ENCODE data around the gene OSBPL8. TPM values are rescaled to one million over a fixed set of nuclear protein-coding genes. Genes with fewer than 3 reads are reported as not detected.

Gene OSBPL8
- total and polyA plus RNA-seq, 2 of the 8 experiments (the other 6 are each of a cell fraction or from before 2014, with no cell fraction given), result 10.9 to 81.1 TPM

GRCh38 chr12:76366163-76366562 lies 193.4 kb downstream of the OSBPL8 start:
- no peak overlapping the region for H3K14ac ChIP-seq (ENCODE audit: insufficient read length)
- H3K79me2 ChIP-seq (ENCODE audit: control insufficient read depth in 1 of 2, insufficient read depth in 2 of 2, low read length in 2 of 2), result no peaks in the 10 kb centered on the region
- no peak overlapping the region for H3K27ac ChIP-seq (ENCODE audit: low read depth, low read length)
- H2BK5ac ChIP-seq (ENCODE audit: low read depth, low read length), result no peak overlapping the region
- peaks cover 0 to 30% (median 15%) of the 10 kb centered on the region in 4 experiments; a peak in 6 of 8 replicates for H3K36me3 ChIP-seq (ENCODE audit: control insufficient read depth in 2 of 4, insufficient read depth in 4 of 4, low read length in 3 of 4)
- no peak overlapping the region for H4K91ac ChIP-seq (replicated peaks; ENCODE audit: insufficient read length, low read length)
- H3K4me2 ChIP-seq (ENCODE audit: insufficient read depth in 1 of 2, low read depth in 2 of 2, low read length in 2 of 2), result no peak overlapping the region
- H4K20me1 ChIP-seq (replicated peaks in 1 of 2; ENCODE audit: control insufficient read depth in 1 of 2, insufficient read depth in 2 of 2, low read length in 2 of 2), result no peaks in the 10 kb centered on the region
- FAIRE-seq, result no peak
- no peaks in the 10 kb centered on the region for H3K79me1 ChIP-seq (ENCODE audit: low read depth, low read length)
- no peaks in the 10 kb centered on the region for H3K27me3 ChIP-seq (replicated peaks in 1 of 4; ENCODE audit: control insufficient read depth in 3 of 4, extremely low read depth in 1 of 4, insufficient read depth in 3 of 4, low read length in 3 of 4)
- H3K18ac ChIP-seq (ENCODE audit: extremely low read depth, low read length), result no peak overlapping the region
- H4K5ac ChIP-seq (ENCODE audit: insufficient read length, low read depth, low read length), result no peak overlapping the region
- H2BK15ac ChIP-seq (ENCODE audit: low read length), result no peak overlapping the region
- H3K23me2 ChIP-seq (ENCODE audit: low read depth, low read length), result no peaks in the 10 kb centered on the region
- H3K23ac ChIP-seq (ENCODE audit: insufficient read length), result no peak overlapping the region
- H2AK5ac ChIP-seq (ENCODE audit: low read depth, low read length), result no peak overlapping the region
- no peak overlapping the region for H2BK20ac ChIP-seq (ENCODE audit: low read length)
- no peak overlapping the region for H3K4me3 ChIP-seq (ENCODE audit: extremely low read depth in 1 of 4, insufficient read depth in 2 of 4, low read depth in 3 of 4, low read length in 4 of 4)
- H4K8ac ChIP-seq (ENCODE audit: extremely low read depth, insufficient read depth, low read length), result no peak overlapping the region
- no peak overlapping the region for H3K9ac ChIP-seq (replicated peaks in 1 of 4; ENCODE audit: extremely low read depth in 1 of 4, low read depth in 3 of 4, low read length in 3 of 4)
- DNase-seq (ENCODE audit: low read depth in 1 of 2, low spot score in 2 of 2), result no peak
- POLR2A ChIA-PET (ENCODE audit: partially characterized antibody), result no interaction called here
- no peaks in the 10 kb centered on the region for H3K4me1 ChIP-seq (replicated peaks in 1 of 4; ENCODE audit: control insufficient read depth in 3 of 4, insufficient read depth in 4 of 4, low read length in 3 of 4)
- CTCF ChIA-PET (ENCODE audit: partially characterized antibody), result interaction anchor here (0.8 to 1.2 kb wide), 2 partner anchors 90 to 221 kb away, joined by 3 read pairs; no protein-coding TSS in a partner anchor
- H3K4ac ChIP-seq (replicated peaks; ENCODE audit: insufficient read length, low read depth, low read length), result no peak overlapping the region
- no peak overlapping the region for H2BK12ac ChIP-seq (ENCODE audit: low read depth, low read length)
- no peak overlapping the region for H3K56ac ChIP-seq (replicated peaks; ENCODE audit: insufficient read length, low read depth, low read length)
- H3K9me3 ChIP-seq (ENCODE audit: insufficient read depth in 2 of 2, low read depth in 1 of 2, low read length in 1 of 2), result no peaks in the 10 kb centered on the region
- no peak overlapping the region for H2BK120ac ChIP-seq (replicated peaks; ENCODE audit: low read depth, low read length)
- H2AFZ ChIP-seq (ENCODE audit: low read length), result no peak overlapping the region
- WGBS, 2 experiments (ENCODE audit: extremely low coverage in 1 of 2, insufficient coverage in 1 of 2, insufficient read length in 1 of 2, insufficient replicate concordance in 2 of 2, low coverage in 1 of 2, low lambda C conversion rate in 2 of 2, missing lambda C conversion rate in 1 of 2), result 95% methylated on average over 1 of the region's 1 CpG; no CpG with 5 or more reads in 1 of the 2 experiments
- TF ChIP-seq RNF2 (IDR thresholded peaks at IDR 0.05; ENCODE audit: borderline replicate concordance, low read depth, low read length, missing control alignments, poor library complexity, severe bottlenecking) (no peak), HDAC6 (IDR thresholded peaks at IDR 0.05; ENCODE audit: low read depth, low read length) (no peak), EP300 (IDR thresholded peaks at IDR 0.05; ENCODE audit: borderline replicate concordance in 1 of 2, low read depth in 2 of 2, low read length in 2 of 2) (no peak), ZNF274 (IDR thresholded peaks at IDR 0.05; ENCODE audit: borderline replicate concordance, extremely low read depth, low read length) (no peak), FOSL1 (IDR thresholded peaks at IDR 0.05; ENCODE audit: insufficient read depth, low read depth, low read length) (no peak), HDAC2 (IDR thresholded peaks at IDR 0.05; ENCODE audit: borderline replicate concordance in 1 of 2, low read depth in 2 of 2, low read length in 2 of 2) (no peak), NANOG (IDR thresholded peaks at IDR 0.05; ENCODE audit: insufficient read depth, low read depth, low read length, poor library complexity, severe bottlenecking) (no peak), SP1 (IDR thresholded peaks at IDR 0.05; ENCODE audit: low read depth, low read length) (no peak), CHD2 (IDR thresholded peaks at IDR 0.05; ENCODE audit: low read length) (no peak), SIN3A (conservative IDR thresholded peaks at IDR 0.05 in 1 of 2, IDR thresholded peaks at IDR 0.05 in 1 of 2; ENCODE audit: low read depth in 1 of 2, low read length in 2 of 2) (no peak), CBX8 (IDR thresholded peaks at IDR 0.05; ENCODE audit: borderline replicate concordance, low read depth, low read length) (no peak), MAX (IDR thresholded peaks at IDR 0.05) (no peak)

All from H1 (cell line).